H1 (cell line): ENCODE results near the gene MPPED2. TPM values are rescaled to one million over a fixed set of nuclear protein-coding genes. Genes with fewer than 3 reads are reported as not detected.

Experiments used
- CTCF ChIA-PET: fragments of 300-600 bp; sonication (Branson Sonifier 250); formaldehyde crosslinking; loops from one replicate; lab custom pipeline; 2021; ENCODE audit not compliant: partially characterized antibody; lab: Charles Lee
- POLR2A ChIA-PET: fragments of 300-600 bp; sonication (Branson Sonifier 250); formaldehyde crosslinking; loops from one replicate; lab custom pipeline; 2021; ENCODE audit warnings: inconsistent platforms; ENCODE audit not compliant: partially characterized antibody; lab: Charles Lee
- DNase-seq, 2 experiments: peaks; one replicate each; pipeline versions ENCODE4 v3.0.0 to v3.0.0-alpha.2; 2010 to 2022; ENCODE audit warnings: low spot score in 2 of 2, low read depth in 1 of 2, mixed read lengths in 1 of 2
- FAIRE-seq: peaks from 2 replicates; lab custom pipeline; 2011; peaks lifted over from hg19 to GRCh38; lab: Jason Lieb, UNC
- H2AFZ ChIP-seq: 2 replicates; pipeline ENCODE4 v1.8.1; 2012; ENCODE audit warnings: low read length, inconsistent platforms
- H2AK5ac ChIP-seq: 2 replicates; pipeline ENCODE4 v1.6.1; 2013; ENCODE audit warnings: low read depth, low read length
- H2BK120ac ChIP-seq: replicated peaks from 2 replicates; pipeline ENCODE3; 2013; ENCODE audit warnings: low read depth, low read length, inconsistent platforms
- H2BK12ac ChIP-seq: 2 replicates; pipeline ENCODE4 v1.6.1; 2013; ENCODE audit warnings: low read depth, low read length
- H2BK15ac ChIP-seq: 2 replicates; pipeline ENCODE4 v1.6.1; 2013; ENCODE audit warnings: low read length
- H2BK20ac ChIP-seq: 2 replicates; pipeline ENCODE4 v1.6.1; 2013; ENCODE audit warnings: low read length
- H2BK5ac ChIP-seq: 2 replicates; pipeline ENCODE4 v1.6.1; 2013; ENCODE audit warnings: low read depth, low read length
- H3K14ac ChIP-seq: 2 replicates; pipeline ENCODE4 v1.6.1; 2013; ENCODE audit warnings: inconsistent platforms; ENCODE audit not compliant: insufficient read length
- H3K18ac ChIP-seq: 2 replicates; pipeline ENCODE4 v1.6.1; 2013; ENCODE audit warnings: low read length; ENCODE audit errors: extremely low read depth
- H3K23ac ChIP-seq: 2 replicates; pipeline ENCODE4 v1.6.1; 2013; ENCODE audit warnings: inconsistent platforms; ENCODE audit not compliant: insufficient read length
- H3K23me2 ChIP-seq: 2 replicates; pipeline ENCODE4 v1.6.1; 2013; ENCODE audit warnings: low read depth, low read length
- H3K27ac ChIP-seq: 2 replicates; pipeline ENCODE4 v1.6.1; 2011; ENCODE audit warnings: low read depth, low read length, inconsistent platforms
- H3K27me3 ChIP-seq, 4 experiments: replicated peaks in 1 of 4; 1 replicate in 1 of 4; 2 replicates in 3 of 4; pipeline versions ENCODE4 v1.6.1 to v1.8.1; 2011 to 2013; ENCODE audit warnings: low read length in 3 of 4, mild to moderate bottlenecking in 3 of 4, inconsistent platforms in 2 of 4, mixed read lengths in 2 of 4, moderate library complexity in 1 of 4; ENCODE audit not compliant: control insufficient read depth in 3 of 4, insufficient read depth in 3 of 4; ENCODE audit errors: extremely low read depth in 1 of 4
- H3K36me3 ChIP-seq, 4 experiments: 2 replicates each; pipeline versions ENCODE4 v1.6.1 to v1.8.1; 2011 to 2013; ENCODE audit warnings: mild to moderate bottlenecking in 4 of 4, low read length in 3 of 4, moderate library complexity in 2 of 4, control low read depth in 1 of 4, inconsistent platforms in 1 of 4; ENCODE audit not compliant: insufficient read depth in 4 of 4, control insufficient read depth in 2 of 4
- H3K4ac ChIP-seq: replicated peaks from 2 replicates; pipeline ENCODE3; 2013; ENCODE audit warnings: low read length, low read depth, mixed read lengths, inconsistent platforms; ENCODE audit not compliant: insufficient read length
- H3K4me1 ChIP-seq, 4 experiments: replicated peaks in 1 of 4; 1 replicate in 1 of 4; 2 replicates in 3 of 4; pipeline versions ENCODE4 v1.6.1 to v1.8.1; 2011 to 2013; ENCODE audit warnings: low read length in 3 of 4, inconsistent platforms in 2 of 4, mixed read lengths in 1 of 4; ENCODE audit not compliant: insufficient read depth in 4 of 4, control insufficient read depth in 3 of 4
- H3K4me2 ChIP-seq, 2 experiments: 2 replicates each; pipeline versions ENCODE4 v1.6.1 to v1.8.1; 2011 to 2013; ENCODE audit warnings: low read depth in 2 of 2, low read length in 2 of 2, control low read depth in 1 of 2, inconsistent platforms in 1 of 2, mild to moderate bottlenecking in 1 of 2; ENCODE audit not compliant: insufficient read depth in 1 of 2
- H3K4me3 ChIP-seq, 4 experiments: fragments of 200-600, 300-600 bp in 1 of 4; sonication (generic), shearing (Covaris generic), sonication (Bioruptor Twin) in 1 of 4; 2 replicates each; pipeline versions ENCODE4 v1.5.1 to v1.8.1; 2011 to 2016; ENCODE audit warnings: low read length in 4 of 4, low read depth in 3 of 4, control low read depth in 2 of 4, inconsistent platforms in 2 of 4, mild to moderate bottlenecking in 2 of 4, mixed read lengths in 1 of 4, moderate library complexity in 1 of 4; ENCODE audit not compliant: insufficient read depth in 2 of 4; ENCODE audit errors: extremely low read depth in 1 of 4
- H3K56ac ChIP-seq: replicated peaks from 2 replicates; pipeline ENCODE3; 2013; ENCODE audit warnings: low read depth, mild to moderate bottlenecking, mixed read lengths, low read length, inconsistent platforms; ENCODE audit not compliant: insufficient read length
- H3K79me1 ChIP-seq: 2 replicates; pipeline ENCODE4 v1.6.1; 2013; ENCODE audit warnings: low read depth, low read length, control low read depth
- H3K79me2 ChIP-seq, 2 experiments: 2 replicates each; pipeline versions ENCODE4 v1.6.1 to v1.8.1; 2012 to 2013; ENCODE audit warnings: low read length in 2 of 2, mild to moderate bottlenecking in 2 of 2, inconsistent platforms in 1 of 2; ENCODE audit not compliant: insufficient read depth in 2 of 2, control insufficient read depth in 1 of 2
- H3K9ac ChIP-seq, 4 experiments: replicated peaks in 1 of 4; 1 replicate in 1 of 4; 2 replicates in 3 of 4; pipeline versions ENCODE4 v1.6.1 to v1.8.1; 2011 to 2013; ENCODE audit warnings: low read depth in 3 of 4, low read length in 3 of 4, control low read depth in 2 of 4, mild to moderate bottlenecking in 2 of 4, moderate library complexity in 2 of 4, inconsistent platforms in 1 of 4; ENCODE audit errors: extremely low read depth in 1 of 4
- H3K9me3 ChIP-seq, 2 experiments: 2 replicates each; pipeline versions ENCODE4 v1.6.1 to v1.8.1; 2012 to 2013; ENCODE audit warnings: mild to moderate bottlenecking in 2 of 2, moderate library complexity in 2 of 2, control low read depth in 1 of 2, inconsistent platforms in 1 of 2, low read depth in 1 of 2, low read length in 1 of 2, mixed read lengths in 1 of 2; ENCODE audit not compliant: insufficient read depth in 2 of 2
- H4K20me1 ChIP-seq, 2 experiments: replicated peaks in 1 of 2; 2 replicates each; pipeline versions ENCODE3 to v1.8.1; 2011 to 2013; ENCODE audit warnings: inconsistent platforms in 2 of 2, low read length in 2 of 2, mild to moderate bottlenecking in 1 of 2; ENCODE audit not compliant: insufficient read depth in 2 of 2, control insufficient read depth in 1 of 2
- H4K5ac ChIP-seq: 2 replicates; pipeline ENCODE4 v1.6.1; 2013; ENCODE audit warnings: low read length, low read depth, mixed read lengths, inconsistent platforms; ENCODE audit not compliant: insufficient read length
- H4K8ac ChIP-seq: 2 replicates; pipeline ENCODE4 v1.8.0; 2013; ENCODE audit warnings: mild to moderate bottlenecking, moderate library complexity, low read length, inconsistent platforms; ENCODE audit not compliant: insufficient read depth; ENCODE audit errors: extremely low read depth
- H4K91ac ChIP-seq: replicated peaks from 2 replicates; pipeline ENCODE3; 2013; ENCODE audit warnings: low read length, mixed read lengths, inconsistent platforms; ENCODE audit not compliant: insufficient read length
- ASH2L ChIP-seq: fragments of 200-600, 300-600 bp; sonication (generic); IDR thresholded peaks from one replicate; pipeline ENCODE4 v1.7.1; 2017; ENCODE audit warnings: low read length
- CTBP2 ChIP-seq: IDR thresholded peaks from 2 replicates; pipeline ENCODE4 v1.7.0; 2011; ENCODE audit warnings: borderline replicate concordance, mild to moderate bottlenecking, moderate library complexity, mixed read lengths, low read length; ENCODE audit not compliant: insufficient read depth, insufficient read length
- EGR1 ChIP-seq: IDR thresholded peaks from 2 replicates; pipeline ENCODE4 v1.6.1; 2011; ENCODE audit warnings: low read depth, low read length, borderline replicate concordance
- FOSL1 ChIP-seq: IDR thresholded peaks from 2 replicates; pipeline ENCODE4 v1.6.1; 2011; ENCODE audit warnings: mild to moderate bottlenecking, low read depth, low read length, moderate library complexity; ENCODE audit not compliant: insufficient read depth
- HDAC6 ChIP-seq: IDR thresholded peaks from one replicate; pipeline ENCODE4 v1.7.1; 2012; ENCODE audit warnings: low read depth, mild to moderate bottlenecking, inconsistent platforms, low read length, moderate library complexity
- JUND ChIP-seq: IDR thresholded peaks from 2 replicates; pipeline ENCODE4 v1.6.1; 2011; ENCODE audit warnings: mild to moderate bottlenecking, improper control_type of control experiment, low read length
- MAFK ChIP-seq: IDR thresholded peaks from 2 replicates; pipeline ENCODE4 v1.6.1; 2012; ENCODE audit warnings: low read depth, mild to moderate bottlenecking, improper control_type of control experiment, low read length
- NANOG ChIP-seq: IDR thresholded peaks from 2 replicates; pipeline ENCODE4 v1.6.1; 2011; ENCODE audit warnings: low read length, low read depth, mild to moderate bottlenecking, inconsistent platforms; ENCODE audit not compliant: insufficient read depth, poor library complexity, severe bottlenecking
- NRF1 ChIP-seq: IDR thresholded peaks from 2 replicates; pipeline ENCODE4 v1.6.1; 2011; ENCODE audit warnings: mild to moderate bottlenecking, low read depth, low read length, improper control_type of control experiment
- SIRT6 ChIP-seq: IDR thresholded peaks from one replicate; pipeline ENCODE4 v1.7.1; 2012; ENCODE audit warnings: low read length, inconsistent platforms
- TAF7 ChIP-seq: optimal IDR thresholded peaks from 2 replicates; pipeline ENCODE3; 2011; ENCODE audit warnings: low read depth, mild to moderate bottlenecking, inconsistent platforms, low read length, moderate library complexity, borderline replicate concordance
- TBP ChIP-seq: IDR thresholded peaks from 2 replicates; pipeline ENCODE4 v1.6.1; 2011; ENCODE audit warnings: low read depth, low read length, improper control_type of control experiment
- WGBS, 2 experiments: shearing (Covaris generic) in 1 of 2; methylation state at CpG; one replicate each; pipeline versions ENCODE4 v1.1.6 to v1.1.7; 2013 to 2015; ENCODE audit warnings: low lambda C conversion rate in 2 of 2, mixed read lengths in 2 of 2, inconsistent platforms in 1 of 2, low coverage in 1 of 2, missing lambda C conversion rate in 1 of 2; ENCODE audit not compliant: insufficient replicate concordance in 2 of 2, insufficient coverage in 1 of 2, insufficient read length in 1 of 2; ENCODE audit errors: extremely low coverage in 1 of 2, missing lambda C conversion rate in 1 of 2; 5-methylcytosine and 5-hydroxymethylcytosine counted together
- polyA plus RNA-seq, 7 experiments: library from polyadenylated mRNA; depleted of rRNA in 3 of 7; stranded (reverse) in 5 of 7; unstranded in 2 of 7; fragments of >200 nt in 5 of 7; fragments of 200-250 nt in 2 of 7; gene quantifications; 1 replicate in 5 of 7; 2 replicates in 1 of 7; 4 replicates in 1 of 7; pipeline versions ENCODE4 v1.2.1 to v1.2.3, GENCODE V29; 2011 to 2013; ENCODE audit warnings: missing spikeins in 2 of 7, mixed read lengths in 2 of 7
- total RNA-seq: library from RNA; stranded (reverse); fragmentation: NEBNext Ultra II Directional; extraction: Animal tissue kit (Norgen Biotek cat#: 25700); gene quantifications from 2 replicates; pipeline ENCODE4 v1.2.1, GENCODE V29; 2021

The MPPED2 gene
- total and polyA plus RNA-seq, 2 of the 8 experiments (the other 6 are each of a cell fraction or from before 2014, with no cell fraction given) = 1.3 to 3.5 TPM

DNA sequence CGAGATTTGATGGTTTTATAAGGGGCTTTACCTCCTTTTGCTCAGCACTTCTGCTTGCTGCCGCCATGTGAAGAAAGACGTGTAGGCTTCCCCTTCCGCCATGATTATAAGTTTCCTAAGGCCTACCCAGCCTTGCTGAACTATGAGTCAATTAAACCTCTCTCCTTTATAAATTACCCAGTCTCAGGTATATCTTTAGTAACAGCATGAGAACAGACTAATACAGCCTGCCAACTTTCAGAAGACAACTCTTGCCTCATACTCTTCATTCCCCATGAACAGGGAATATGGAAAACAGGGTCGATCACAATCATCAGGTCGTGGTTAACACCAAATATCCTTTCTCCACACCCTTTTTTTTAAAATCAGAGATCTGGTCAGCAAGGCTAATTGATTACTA lies 83.0 kb downstream of the MPPED2 start:
- H3K23me2 ChIP-seq = no peaks in the 10 kb centered on the region
- no peak for DNase-seq
- no peak overlapping the region for H3K4me2 ChIP-seq
- H3K18ac ChIP-seq = no peak overlapping the region
- H4K8ac ChIP-seq = no peak overlapping the region
- H3K27ac ChIP-seq = no peak overlapping the region
- WGBS, 2 experiments = 92% methylated on average over 6 of the region's 6 CpGs; no CpG with 5 or more reads in 1 of the 2 experiments
- no peaks in the 10 kb centered on the region for H4K20me1 ChIP-seq
- H2BK15ac ChIP-seq = no peak overlapping the region
- no peaks in the 10 kb centered on the region for H3K9me3 ChIP-seq
- FAIRE-seq = no peak
- POLR2A ChIA-PET = no interaction called here
- H3K23ac ChIP-seq = no peak overlapping the region
- no peak overlapping the region for H2AK5ac ChIP-seq
- no peak overlapping the region for H3K4me3 ChIP-seq
- no peak overlapping the region for H3K56ac ChIP-seq
- no peak overlapping the region for H2BK5ac ChIP-seq
- CTCF ChIA-PET = interaction anchor here (0.9 kb wide), 1 partner anchor 167 kb away, joined by 3 read pairs; no protein-coding TSS in a partner anchor
- no peak overlapping the region for H3K9ac ChIP-seq
- H3K14ac ChIP-seq = no peak overlapping the region
- H2AFZ ChIP-seq = no peak overlapping the region
- no peaks in the 10 kb centered on the region for H3K4me1 ChIP-seq
- no peaks in the 10 kb centered on the region for H3K79me2 ChIP-seq
- H2BK120ac ChIP-seq = no peak overlapping the region
- H3K4ac ChIP-seq = no peak overlapping the region
- no peaks in the 10 kb centered on the region for H3K36me3 ChIP-seq
- H4K91ac ChIP-seq = no peak overlapping the region
- H2BK12ac ChIP-seq = no peak overlapping the region
- H4K5ac ChIP-seq = no peak overlapping the region
- H2BK20ac ChIP-seq = no peak overlapping the region
- H3K27me3 ChIP-seq = no peaks in the 10 kb centered on the region
- H3K79me1 ChIP-seq = no peaks in the 10 kb centered on the region
- no peak for TF ChIP-seq SIRT6
- no peak for TF ChIP-seq TBP
- TF ChIP-seq MAFK = no peak
- TF ChIP-seq HDAC6 = no peak
- no peak for TF ChIP-seq CTBP2
- no peak for TF ChIP-seq JUND
- no peak for TF ChIP-seq NANOG
- no peak for TF ChIP-seq FOSL1
- TF ChIP-seq NRF1 = no peak
- TF ChIP-seq EGR1 = no peak
- TF ChIP-seq TAF7 = no peak
- no peak for TF ChIP-seq ASH2L
